ENCODE measurements around the gene SOAT2.

DNA sequence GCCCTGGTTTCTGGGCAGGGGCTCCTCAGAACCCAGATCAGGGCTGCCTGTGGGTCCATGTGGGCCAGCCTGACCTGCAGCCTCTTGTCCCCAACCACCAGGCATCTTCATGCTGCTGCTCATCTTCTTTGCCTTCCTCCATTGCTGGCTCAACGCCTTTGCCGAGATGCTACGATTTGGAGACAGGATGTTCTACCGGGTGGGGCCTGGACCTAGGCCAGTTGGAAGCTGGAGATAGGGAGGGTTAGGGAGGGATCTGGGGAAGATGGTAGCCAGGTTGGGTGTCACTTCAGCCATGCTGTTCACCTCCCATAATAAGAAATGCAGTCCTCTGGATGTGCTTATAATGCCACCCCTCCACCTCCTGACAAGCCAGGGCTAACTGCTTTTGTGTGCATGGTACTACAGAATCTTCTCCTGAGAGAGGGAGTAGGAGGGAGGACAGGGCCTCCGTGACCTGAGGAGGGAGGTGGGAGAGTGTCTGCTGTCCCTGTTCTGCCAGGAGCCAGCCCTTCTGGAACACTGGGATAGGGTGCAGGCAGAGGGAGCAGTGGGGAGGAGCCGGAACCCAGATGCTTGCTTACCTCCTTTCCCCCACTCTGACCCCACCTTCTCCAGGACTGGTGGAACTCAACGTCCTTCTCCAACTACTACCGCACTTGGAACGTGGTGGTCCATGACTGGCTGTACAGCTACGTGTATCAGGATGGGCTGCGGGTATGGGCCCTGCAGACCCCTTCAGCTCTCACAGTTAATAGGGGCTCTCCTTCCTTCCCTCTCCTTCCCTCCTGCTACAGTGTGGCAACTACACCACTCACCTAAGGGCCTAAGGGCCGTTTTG lies 17.6 kb downstream of the SOAT2 start:
- TF ChIP-seq TAF1 (IDR thresholded peaks at IDR 0.05; ENCODE audit: borderline replicate concordance, insufficient read depth, low read length) = no peak
- TF ChIP-seq, protein P1, sequence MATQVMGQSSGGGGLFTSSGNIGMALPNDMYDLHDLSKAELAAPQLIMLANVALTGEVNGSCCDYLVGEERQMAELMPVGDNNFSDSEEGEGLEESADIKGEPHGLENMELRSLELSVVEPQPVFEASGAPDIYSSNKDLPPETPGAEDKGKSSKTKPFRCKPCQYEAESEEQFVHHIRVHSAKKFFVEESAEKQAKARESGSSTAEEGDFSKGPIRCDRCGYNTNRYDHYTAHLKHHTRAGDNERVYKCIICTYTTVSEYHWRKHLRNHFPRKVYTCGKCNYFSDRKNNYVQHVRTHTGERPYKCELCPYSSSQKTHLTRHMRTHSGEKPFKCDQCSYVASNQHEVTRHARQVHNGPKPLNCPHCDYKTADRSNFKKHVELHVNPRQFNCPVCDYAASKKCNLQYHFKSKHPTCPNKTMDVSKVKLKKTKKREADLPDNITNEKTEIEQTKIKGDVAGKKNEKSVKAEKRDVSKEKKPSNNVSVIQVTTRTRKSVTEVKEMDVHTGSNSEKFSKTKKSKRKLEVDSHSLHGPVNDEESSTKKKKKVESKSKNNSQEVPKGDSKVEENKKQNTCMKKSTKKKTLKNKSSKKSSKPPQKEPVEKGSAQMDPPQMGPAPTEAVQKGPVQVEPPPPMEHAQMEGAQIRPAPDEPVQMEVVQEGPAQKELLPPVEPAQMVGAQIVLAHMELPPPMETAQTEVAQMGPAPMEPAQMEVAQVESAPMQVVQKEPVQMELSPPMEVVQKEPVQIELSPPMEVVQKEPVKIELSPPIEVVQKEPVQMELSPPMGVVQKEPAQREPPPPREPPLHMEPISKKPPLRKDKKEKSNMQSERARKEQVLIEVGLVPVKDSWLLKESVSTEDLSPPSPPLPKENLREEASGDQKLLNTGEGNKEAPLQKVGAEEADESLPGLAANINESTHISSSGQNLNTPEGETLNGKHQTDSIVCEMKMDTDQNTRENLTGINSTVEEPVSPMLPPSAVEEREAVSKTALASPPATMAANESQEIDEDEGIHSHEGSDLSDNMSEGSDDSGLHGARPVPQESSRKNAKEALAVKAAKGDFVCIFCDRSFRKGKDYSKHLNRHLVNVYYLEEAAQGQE (IDR thresholded peaks at IDR 0.05; ENCODE audit: insufficient read depth in 1 of 2, low read depth in 2 of 2, low read length in 2 of 2) = no peak
- TF ChIP-seq POLR2AphosphoS5 (IDR thresholded peaks at IDR 0.05; ENCODE audit: low read depth, low read length) = no peak
